Panc1 (cell line): ENCODE results near the gene KLC1. TPM values are rescaled to one million over a fixed set of nuclear protein-coding genes. Genes with fewer than 3 reads are reported as not detected.

ENCODE experiments used
- ATAC-seq: fragments of 200-7000 bp; cut with Tn5 transposase; 2 replicates; pipeline ENCODE4 v1.9.1; 2020; ENCODE audit warnings: mild to moderate bottlenecking, moderate library complexity
- BruUV-seq: library from RNA; stranded (reverse); fragments of 400-500 nt; replicated peaks from 2 replicates; lab custom pipeline; 2021; lab: Mats Ljungman, UMichigan
- CTCF ChIA-PET: fragments of 300-600 bp; sonication (Branson Sonifier 250); formaldehyde crosslinking; loops from one replicate; lab custom pipeline; 2022; ENCODE audit warnings: antibody characterized with exemption; lab: Charles Lee
- POLR2A ChIA-PET: fragments of 300-600 bp; sonication (Branson Sonifier 250); formaldehyde crosslinking; loops from one replicate; lab custom pipeline; 2022; ENCODE audit warnings: antibody characterized with exemption; lab: Charles Lee
- DNase-seq: peaks from one replicate; pipeline ENCODE4 v3.0.0-alpha.2; 2010; ENCODE audit warnings: low read depth, low spot score
- H3K27ac ChIP-seq: 2 replicates; pipeline ENCODE4 v1.5.1; 2011; ENCODE audit warnings: mild to moderate bottlenecking, low read length, inconsistent platforms
- H3K27me3 ChIP-seq: fragments of 200-500 bp; sonication (Bioruptor generic); 2 replicates; pipeline ENCODE4 v1.6.0; 2014; ENCODE audit warnings: low read length, inconsistent platforms; ENCODE audit not compliant: control insufficient read depth, insufficient read depth
- H3K36me3 ChIP-seq: fragments of 200-500 bp; sonication (Bioruptor generic); 2 replicates; pipeline ENCODE4 v1.5.1; 2014; ENCODE audit warnings: inconsistent platforms, mild to moderate bottlenecking, low read length, moderate library complexity; ENCODE audit not compliant: control insufficient read depth, insufficient read depth
- H3K4me1 ChIP-seq: 2 replicates; pipeline ENCODE4 v1.5.1; 2011; ENCODE audit warnings: inconsistent platforms, mild to moderate bottlenecking, low read length, moderate library complexity; ENCODE audit not compliant: control insufficient read depth, insufficient read depth
- H3K4me3 ChIP-seq, 2 experiments: 2 replicates each; pipeline ENCODE4 v1.5.1; 2011 to 2012; ENCODE audit warnings: low read depth in 2 of 2, low read length in 2 of 2, mild to moderate bottlenecking in 2 of 2, inconsistent platforms in 1 of 2, moderate library complexity in 1 of 2
- H3K9me3 ChIP-seq: fragments of 200-500 bp; sonication (Bioruptor generic); 2 replicates; pipeline ENCODE4 v1.5.1; 2014; ENCODE audit warnings: low read depth, mild to moderate bottlenecking, inconsistent platforms, low read length, moderate library complexity; ENCODE audit not compliant: control insufficient read depth, insufficient read depth
- POLR2AphosphoS5 ChIP-seq: IDR thresholded peaks from 2 replicates; pipeline ENCODE4 v1.6.1; 2012; ENCODE audit warnings: mild to moderate bottlenecking, low read depth, low read length, moderate library complexity
- REST ChIP-seq, 2 experiments: IDR thresholded peaks; 2 replicates each; pipeline ENCODE4 v1.6.1; 2011 to 2012; ENCODE audit warnings: low read depth in 2 of 2, control low read depth in 1 of 2, low read length in 1 of 2, mild to moderate bottlenecking in 1 of 2, moderate library complexity in 1 of 2; ENCODE audit not compliant: insufficient read depth in 1 of 2
- SIN3A ChIP-seq: IDR thresholded peaks from 2 replicates; pipeline ENCODE4 v1.6.1; 2012; ENCODE audit warnings: low read depth, mild to moderate bottlenecking, low read length, moderate library complexity, borderline replicate concordance; ENCODE audit not compliant: insufficient read depth
- TCF7L2 ChIP-seq: IDR thresholded peaks from 2 replicates; pipeline ENCODE4 v1.6.1; 2011; ENCODE audit warnings: mild to moderate bottlenecking, low read depth, low read length, inconsistent platforms
- in situ Hi-C: cut with HindIII; loops from 2 replicates; pipeline ENCODE4 v1.10.0; 2016; ENCODE audit warnings: low sequenced_read_pairs, low pct_unique_long_range_greater_than_20kb
- intact Hi-C: fragments of 100-400 bp; cut with micrococcal nuclease; formaldehyde crosslinking; loops from one replicate; pipeline ENCODE4 v1.10.0; 2022; ENCODE audit not compliant: unreplicated experiment
- total RNA-seq: library from RNA; stranded (reverse); gene quantifications from one replicate; pipeline ENCODE4 v1.2.1, GENCODE V29; 2021; ENCODE audit not compliant: unreplicated experiment
- TF ChIP-seq, protein P1 (sequence below): fragments of 450-650 bp; IDR thresholded peaks from 2 replicates; pipeline ENCODE4 v1.5.1; 2017; ENCODE audit warnings: mild to moderate bottlenecking

KLC1 gene
- total RNA-seq, 1 experiment from 2014 or later: 98.0 TPM

DNA sequence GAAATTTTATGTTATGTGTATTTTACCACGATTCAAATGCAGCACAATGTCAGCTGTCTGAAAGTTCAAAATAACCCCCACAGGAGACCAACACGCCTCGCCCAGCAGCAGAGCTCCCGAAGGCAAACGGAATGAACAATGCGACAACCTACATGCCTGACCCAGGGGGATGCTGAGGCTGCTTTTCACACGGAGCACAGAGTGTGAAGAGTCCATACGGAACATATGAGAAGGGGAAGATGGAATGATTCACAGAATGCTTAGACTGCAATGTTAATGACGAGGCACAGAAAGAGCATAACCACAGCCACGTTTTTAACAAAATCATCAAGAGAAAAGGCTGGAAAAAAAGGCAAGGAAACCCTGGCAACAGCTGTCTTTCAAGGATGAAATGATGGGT is 109.2 kb downstream of the KLC1 start:
- no peak for ATAC-seq
- no TSS peak for BruUV-seq
- no peak for TF ChIP-seq POLR2AphosphoS5
- TF ChIP-seq TCF7L2: no peak
- TF ChIP-seq REST (IDR thresholded peaks at IDR 0.05; ENCODE audit: insufficient read depth in 1 of 2, low read depth in 2 of 2, low read length in 1 of 2): no peak
- TF ChIP-seq, protein P1, sequence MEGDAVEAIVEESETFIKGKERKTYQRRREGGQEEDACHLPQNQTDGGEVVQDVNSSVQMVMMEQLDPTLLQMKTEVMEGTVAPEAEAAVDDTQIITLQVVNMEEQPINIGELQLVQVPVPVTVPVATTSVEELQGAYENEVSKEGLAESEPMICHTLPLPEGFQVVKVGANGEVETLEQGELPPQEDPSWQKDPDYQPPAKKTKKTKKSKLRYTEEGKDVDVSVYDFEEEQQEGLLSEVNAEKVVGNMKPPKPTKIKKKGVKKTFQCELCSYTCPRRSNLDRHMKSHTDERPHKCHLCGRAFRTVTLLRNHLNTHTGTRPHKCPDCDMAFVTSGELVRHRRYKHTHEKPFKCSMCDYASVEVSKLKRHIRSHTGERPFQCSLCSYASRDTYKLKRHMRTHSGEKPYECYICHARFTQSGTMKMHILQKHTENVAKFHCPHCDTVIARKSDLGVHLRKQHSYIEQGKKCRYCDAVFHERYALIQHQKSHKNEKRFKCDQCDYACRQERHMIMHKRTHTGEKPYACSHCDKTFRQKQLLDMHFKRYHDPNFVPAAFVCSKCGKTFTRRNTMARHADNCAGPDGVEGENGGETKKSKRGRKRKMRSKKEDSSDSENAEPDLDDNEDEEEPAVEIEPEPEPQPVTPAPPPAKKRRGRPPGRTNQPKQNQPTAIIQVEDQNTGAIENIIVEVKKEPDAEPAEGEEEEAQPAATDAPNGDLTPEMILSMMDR: no peak
- no peak for TF ChIP-seq SIN3A
- H3K36me3 ChIP-seq: no peaks in the 10 kb centered on the region; the same call in 1 of the 2 replicates
- H3K27ac ChIP-seq: no peak overlapping the region
- DNase-seq: no peak
- in situ Hi-C loops: no loop called here
- CTCF ChIA-PET: no interaction called here
- H3K4me3 ChIP-seq: no peak overlapping the region
- H3K27me3 ChIP-seq: no peaks in the 10 kb centered on the region
- intact Hi-C loops: no loop called here
- no peaks in the 10 kb centered on the region for H3K9me3 ChIP-seq
- no peaks in the 10 kb centered on the region for H3K4me1 ChIP-seq
- POLR2A ChIA-PET: no interaction called here

- Histone ChIP-seq H3K9me3 (no peaks in the 10 kb centered on the region), H3K27ac (no peak overlapping the region), H3K4me1 (no peaks in the 10 kb centered on the region), H3K4me3 (no peak overlapping the region), H3K36me3 (no peaks in the 10 kb centered on the region), H3K27me3 (no peaks in the 10 kb centered on the region)
- no peak for DNase-seq
- CTCF ChIA-PET: no interaction called here
- POLR2A ChIA-PET: no interaction called here
- in situ Hi-C loops: no loop called here
- no peak for ATAC-seq
- TF ChIP-seq POLR2AphosphoS5 (no peak), REST (IDR thresholded peaks at IDR 0.05; ENCODE audit: insufficient read depth in 1 of 2, low read depth in 2 of 2, low read length in 1 of 2) (no peak), SIN3A (no peak), TCF7L2 (no peak)
- TF ChIP-seq, protein P1: no peak
- intact Hi-C loops: no loop called here
- no TSS peak for BruUV-seq
These were observed 109.9 kb downstream of the KLC1 start for GRCh38 chr14:103738701-103739451.
